Stimulated activated CD8-positive, alpha-beta memory T cell treated with anti-CD3 and anti-CD28 coated beads, Interleukin-15, amount 100 ng/mL, for 4 hours (primary cell): Measurements from ENCODE around the gene MARK2.

Experiments used
- DNase-seq, 2 donors: peaks; one replicate each; pipeline ENCODE4 v3.0.0-alpha.2; 2020; ENCODE audit warnings: low read depth in 2 of 2

The MARK2 gene

GRCh38 chr11:63829823-63830489, 9.0 kb upstream of the MARK2 start:
- no peak for DNase-seq

- no peak for DNase-seq
Measured at GRCh38 chr11:63831326-63831725, 7.6 kb upstream of the MARK2 start.

- no peak for DNase-seq
Measured at GRCh38 chr11:63832336-63832735, 6.6 kb upstream of the MARK2 start.

- no peak for DNase-seq
Measured at GRCh38 chr11:63833048-63833447, 5.9 kb upstream of the MARK2 start.

- no peak for DNase-seq
Measured at GRCh38 chr11:63834535-63835157, 4.3 kb upstream of the MARK2 start.

GRCh38 chr11:63835158-63835545, 3.8 kb upstream of the MARK2 start:
- no peak for DNase-seq

- DNase-seq: peak; percentile 34 to 67
Measured at GRCh38 chr11:63837027-63837688, 1.8 kb upstream of the MARK2 start.

- DNase-seq: no peak
Measured at GRCh38 chr11:63837739-63838138, 1.2 kb upstream of the MARK2 start.

- no peak for DNase-seq
Measured at GRCh38 chr11:63838150-63838677, 696 bp upstream of the MARK2 start.

GRCh38 chr11:63839508-63840355, 822 bp downstream of the MARK2 start:
- DNase-seq: peak in 1 of 2 donors; percentile 4

- no peak for DNase-seq
Measured at GRCh38 chr11:63840356-63841060, 1.6 kb downstream of the MARK2 start.

GRCh38 chr11:63841554-63841953, 2.6 kb downstream of the MARK2 start:
- DNase-seq: no peak

- DNase-seq: no peak
Measured at GRCh38 chr11:63843041-63843440, 4.1 kb downstream of the MARK2 start.

GRCh38 chr11:63844836-63845235, 5.9 kb downstream of the MARK2 start:
- no peak for DNase-seq

- no peak for DNase-seq
Measured at GRCh38 chr11:63845303-63845702, 6.4 kb downstream of the MARK2 start.

- DNase-seq: no peak
Measured at GRCh38 chr11:63845911-63846310, 7.0 kb downstream of the MARK2 start.

- no peak for DNase-seq
Measured at GRCh38 chr11:63846897-63847296, 8.0 kb downstream of the MARK2 start.

- no peak for DNase-seq
Measured at GRCh38 chr11:63847363-63847762, 8.5 kb downstream of the MARK2 start.

GRCh38 chr11:63849691-63850090, 10.8 kb downstream of the MARK2 start:
- no peak for DNase-seq

GRCh38 chr11:63850920-63851319, 12.0 kb downstream of the MARK2 start:
- no peak for DNase-seq

GRCh38 chr11:63851364-63851763, 12.5 kb downstream of the MARK2 start:
- DNase-seq: no peak
